ENCODE results near the gene LRRC32.

- TF ChIP-seq KAT2A (conservative IDR thresholded peaks at IDR 0.05; ENCODE audit: control insufficient read depth, low read depth, low read length): no peak
- TF ChIP-seq, protein P1, sequence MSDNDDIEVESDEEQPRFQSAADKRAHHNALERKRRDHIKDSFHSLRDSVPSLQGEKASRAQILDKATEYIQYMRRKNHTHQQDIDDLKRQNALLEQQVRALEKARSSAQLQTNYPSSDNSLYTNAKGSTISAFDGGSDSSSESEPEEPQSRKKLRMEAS (IDR thresholded peaks at IDR 0.05; ENCODE audit: low read depth, low read length): no peak
- TF ChIP-seq EP300 (IDR thresholded peaks at IDR 0.05; ENCODE audit: borderline replicate concordance in 1 of 2, control insufficient read depth in 1 of 2, low read depth in 2 of 2, low read length in 2 of 2): no peak
- TF ChIP-seq, protein P2, sequence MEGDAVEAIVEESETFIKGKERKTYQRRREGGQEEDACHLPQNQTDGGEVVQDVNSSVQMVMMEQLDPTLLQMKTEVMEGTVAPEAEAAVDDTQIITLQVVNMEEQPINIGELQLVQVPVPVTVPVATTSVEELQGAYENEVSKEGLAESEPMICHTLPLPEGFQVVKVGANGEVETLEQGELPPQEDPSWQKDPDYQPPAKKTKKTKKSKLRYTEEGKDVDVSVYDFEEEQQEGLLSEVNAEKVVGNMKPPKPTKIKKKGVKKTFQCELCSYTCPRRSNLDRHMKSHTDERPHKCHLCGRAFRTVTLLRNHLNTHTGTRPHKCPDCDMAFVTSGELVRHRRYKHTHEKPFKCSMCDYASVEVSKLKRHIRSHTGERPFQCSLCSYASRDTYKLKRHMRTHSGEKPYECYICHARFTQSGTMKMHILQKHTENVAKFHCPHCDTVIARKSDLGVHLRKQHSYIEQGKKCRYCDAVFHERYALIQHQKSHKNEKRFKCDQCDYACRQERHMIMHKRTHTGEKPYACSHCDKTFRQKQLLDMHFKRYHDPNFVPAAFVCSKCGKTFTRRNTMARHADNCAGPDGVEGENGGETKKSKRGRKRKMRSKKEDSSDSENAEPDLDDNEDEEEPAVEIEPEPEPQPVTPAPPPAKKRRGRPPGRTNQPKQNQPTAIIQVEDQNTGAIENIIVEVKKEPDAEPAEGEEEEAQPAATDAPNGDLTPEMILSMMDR (IDR thresholded peaks at IDR 0.05 in 2 of 3, conservative IDR thresholded peaks at IDR 0.05 in 1 of 3; ENCODE audit: control insufficient read depth in 2 of 3, extremely low read depth in 1 of 3, insufficient read depth in 1 of 3, low read depth in 3 of 3, low read length in 3 of 3): no peak
Observed at GRCh38 chr11:76620489-76620888, 50.1 kb downstream of the LRRC32 start.
